GM12865 (cell line): ENCODE results near the gene ZNF497.

Source experiments
- DNase-seq: peaks from one replicate; pipeline ENCODE4 v3.0.0; 2010; ENCODE audit warnings: low read depth
- H3K4me3 ChIP-seq: 2 replicates; pipeline ENCODE4 v1.5.1; 2011; ENCODE audit warnings: mild to moderate bottlenecking, low read depth, low read length, control low read depth
- TF ChIP-seq, protein P1 (sequence below): IDR thresholded peaks from 2 replicates; pipeline ENCODE4 v1.5.1; 2011; ENCODE audit warnings: low read length, control low read depth, low read depth, inconsistent platforms; ENCODE audit not compliant: insufficient read depth; ENCODE audit errors: missing control alignments

Gene ZNF497

DNA sequence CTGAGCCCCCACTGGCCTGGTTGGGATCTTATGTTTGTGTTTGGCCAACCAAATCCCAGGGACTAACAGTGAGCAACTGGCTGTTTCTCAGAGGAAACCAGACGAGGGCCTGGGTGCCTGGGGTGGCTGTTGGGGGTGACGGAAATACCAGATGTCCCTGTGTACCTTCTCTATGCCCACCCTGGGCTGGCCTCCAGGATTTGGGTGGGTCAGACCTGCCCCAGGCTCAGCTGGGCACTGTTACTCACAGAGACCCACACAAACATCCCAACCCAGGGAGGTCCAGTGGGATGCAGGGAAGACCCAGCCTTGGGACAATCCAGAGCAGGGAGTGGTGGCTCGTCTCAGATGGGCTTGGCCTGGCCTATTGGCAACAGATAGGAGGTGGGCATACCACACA, 26.9 kb downstream of the ZNF497 start:
- DNase-seq, result no peak
- TF ChIP-seq, protein P1, sequence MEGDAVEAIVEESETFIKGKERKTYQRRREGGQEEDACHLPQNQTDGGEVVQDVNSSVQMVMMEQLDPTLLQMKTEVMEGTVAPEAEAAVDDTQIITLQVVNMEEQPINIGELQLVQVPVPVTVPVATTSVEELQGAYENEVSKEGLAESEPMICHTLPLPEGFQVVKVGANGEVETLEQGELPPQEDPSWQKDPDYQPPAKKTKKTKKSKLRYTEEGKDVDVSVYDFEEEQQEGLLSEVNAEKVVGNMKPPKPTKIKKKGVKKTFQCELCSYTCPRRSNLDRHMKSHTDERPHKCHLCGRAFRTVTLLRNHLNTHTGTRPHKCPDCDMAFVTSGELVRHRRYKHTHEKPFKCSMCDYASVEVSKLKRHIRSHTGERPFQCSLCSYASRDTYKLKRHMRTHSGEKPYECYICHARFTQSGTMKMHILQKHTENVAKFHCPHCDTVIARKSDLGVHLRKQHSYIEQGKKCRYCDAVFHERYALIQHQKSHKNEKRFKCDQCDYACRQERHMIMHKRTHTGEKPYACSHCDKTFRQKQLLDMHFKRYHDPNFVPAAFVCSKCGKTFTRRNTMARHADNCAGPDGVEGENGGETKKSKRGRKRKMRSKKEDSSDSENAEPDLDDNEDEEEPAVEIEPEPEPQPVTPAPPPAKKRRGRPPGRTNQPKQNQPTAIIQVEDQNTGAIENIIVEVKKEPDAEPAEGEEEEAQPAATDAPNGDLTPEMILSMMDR, result no peak
- no peak overlapping the region for H3K4me3 ChIP-seq

DNA sequence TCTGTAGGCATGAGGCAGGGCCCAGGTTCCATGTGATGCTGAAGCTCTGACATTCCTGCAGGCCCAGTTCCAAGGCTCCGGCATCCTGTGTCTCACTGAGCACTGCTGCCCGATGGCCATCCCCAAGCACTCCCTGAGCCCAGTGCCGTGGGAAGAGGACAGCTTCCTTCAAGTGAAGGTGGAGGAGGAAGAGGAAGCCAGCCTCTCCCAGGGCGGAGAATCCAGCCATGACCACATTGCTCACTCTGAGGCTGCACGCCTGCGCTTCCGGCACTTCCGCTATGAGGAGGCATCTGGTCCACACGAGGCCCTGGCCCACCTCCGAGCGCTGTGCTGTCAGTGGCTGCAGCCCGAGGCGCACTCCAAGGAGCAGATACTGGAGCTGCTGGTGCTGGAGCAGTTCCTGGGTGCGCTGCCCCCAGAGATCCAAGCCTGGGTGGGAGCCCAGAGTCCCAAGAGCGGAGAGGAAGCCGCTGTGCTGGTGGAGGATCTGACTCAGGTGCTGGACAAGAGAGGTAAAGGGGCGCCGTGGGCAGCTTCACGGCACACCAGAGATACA, 27.8 kb downstream of the ZNF497 start:
- DNase-seq, result no peak
- TF ChIP-seq, protein P1, result no peak
- H3K4me3 ChIP-seq, result no peak overlapping the region

DNA sequence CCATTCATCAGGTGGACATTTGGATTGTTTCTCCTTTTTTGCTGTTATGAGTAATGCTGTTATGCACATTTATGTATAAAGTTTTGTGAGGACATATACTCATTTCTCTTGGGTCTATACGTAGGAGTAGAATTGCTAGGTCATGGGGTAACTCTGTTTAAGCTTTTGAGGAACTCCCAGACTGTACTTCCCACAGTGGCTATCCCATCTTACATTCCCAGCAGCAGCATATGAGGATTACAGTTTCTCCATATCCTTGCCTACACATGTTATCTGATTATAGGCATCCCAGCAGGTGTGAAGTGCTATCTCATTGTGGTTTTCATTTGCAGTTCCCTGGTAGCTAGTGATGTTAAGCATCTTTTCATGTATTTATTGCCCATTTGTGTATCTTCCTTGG, 29.9 kb downstream of the ZNF497 start:
- no peak overlapping the region for H3K4me3 ChIP-seq
- DNase-seq, result no peak
- TF ChIP-seq, protein P1, result no peak

DNA sequence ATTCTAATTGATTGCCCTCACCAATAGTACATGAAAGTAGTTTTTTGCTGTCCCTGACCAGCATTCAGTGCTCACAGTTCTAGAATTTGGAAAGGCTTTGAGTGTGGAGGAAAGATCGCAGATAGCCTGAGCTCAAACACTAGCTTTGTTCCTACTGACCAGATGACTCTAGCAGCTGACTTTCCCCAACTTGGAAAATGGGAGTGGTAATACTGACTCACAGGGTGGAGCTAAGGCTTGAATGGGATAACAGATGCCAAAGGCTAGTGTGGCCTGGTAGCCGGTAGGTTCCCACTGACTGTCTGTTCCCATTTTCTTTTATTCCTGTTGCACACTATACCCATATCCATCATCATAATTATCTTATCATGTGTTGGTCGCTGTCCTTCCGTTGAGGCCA, 32.1 kb downstream of the ZNF497 start:
- H3K4me3 ChIP-seq, result no peak overlapping the region
- no peak for DNase-seq
- TF ChIP-seq, protein P1, result no peak

DNA sequence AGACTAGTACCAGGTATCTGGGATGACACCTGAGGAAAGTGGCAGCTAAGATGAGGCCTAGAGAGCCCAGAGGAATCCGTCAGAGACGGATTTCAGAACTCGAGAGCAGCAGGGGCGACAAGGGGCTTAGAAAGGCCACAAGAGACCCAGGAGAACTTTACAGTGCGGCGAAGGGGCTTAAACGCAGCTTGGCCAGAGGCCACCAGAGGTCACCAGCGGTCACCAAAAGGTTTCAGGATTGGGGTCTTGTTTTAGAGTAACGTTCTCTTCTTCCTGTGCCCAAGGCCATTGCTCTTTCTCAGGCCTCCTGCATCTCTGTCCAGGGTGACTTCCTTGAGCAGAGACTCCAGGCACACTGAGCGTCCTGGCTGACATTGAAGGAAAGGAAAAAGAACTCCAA, 33.6 kb downstream of the ZNF497 start:
- TF ChIP-seq, protein P1, result peak; percentile 42
- DNase-seq, result peak; percentile 46
- H3K4me3 ChIP-seq, result no peak overlapping the region

DNA sequence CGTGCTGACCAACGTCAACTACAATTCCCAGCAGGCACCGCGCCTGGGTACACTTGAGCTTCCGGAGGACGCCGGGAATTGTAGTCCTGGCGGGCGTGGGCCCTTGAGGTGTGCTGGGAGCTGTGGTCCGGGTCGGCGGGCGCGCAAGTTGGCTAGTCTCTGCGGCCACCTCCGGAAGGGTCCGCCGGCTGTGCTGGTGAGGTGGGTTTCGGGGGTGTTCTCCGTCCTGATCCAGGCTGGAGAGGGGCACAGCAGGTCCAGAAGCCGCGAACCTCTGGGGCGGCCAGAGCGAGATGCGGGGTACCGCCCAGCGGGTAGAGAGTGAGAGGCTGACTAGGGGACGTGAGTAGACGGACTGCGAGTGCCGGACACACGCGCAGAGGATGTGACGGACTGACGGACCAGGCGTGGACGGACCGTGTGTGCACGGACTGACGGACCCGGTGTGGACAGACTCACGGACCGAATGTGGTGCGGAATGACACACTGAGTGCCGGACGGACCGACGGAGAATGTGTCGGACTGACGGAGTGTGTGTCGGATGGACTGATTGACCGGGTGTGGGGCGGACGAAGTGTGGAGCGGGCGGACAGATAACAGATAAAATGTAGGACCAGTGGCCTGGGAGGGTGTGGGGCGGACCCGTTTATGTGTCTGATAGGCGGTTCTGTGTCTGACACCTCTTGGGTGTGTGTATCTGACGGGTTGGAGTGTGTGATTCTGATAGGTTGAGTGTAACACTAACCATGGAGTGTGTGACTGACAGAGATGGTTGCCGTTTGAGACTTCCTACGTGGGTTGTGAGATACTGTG, 35.4 kb downstream of the ZNF497 start, which contains the start of gene ZSCAN22:
Gene ZSCAN22, plus strand, starts transcription at position 81 of the 813 bp plus-strand sequence. CDS start 7,809 bp downstream, outside the sequence.
- DNase-seq, result peak; percentile 97
- TF ChIP-seq, protein P1, result no peak
- peak within 1 kb of the TSS; percentile 67 for H3K4me3 ChIP-seq
